GM19328 (cell line): ENCODE results near the gene SOX3.

Source experiments
- ATAC-seq: cut with Tn5 transposase; IDR thresholded peaks from one replicate; pipeline ENCODE4 v1.9.1; 2021; ENCODE audit warnings: mild to moderate bottlenecking, moderate library complexity; ENCODE audit not compliant: unreplicated experiment

SOX3 gene

DNA sequence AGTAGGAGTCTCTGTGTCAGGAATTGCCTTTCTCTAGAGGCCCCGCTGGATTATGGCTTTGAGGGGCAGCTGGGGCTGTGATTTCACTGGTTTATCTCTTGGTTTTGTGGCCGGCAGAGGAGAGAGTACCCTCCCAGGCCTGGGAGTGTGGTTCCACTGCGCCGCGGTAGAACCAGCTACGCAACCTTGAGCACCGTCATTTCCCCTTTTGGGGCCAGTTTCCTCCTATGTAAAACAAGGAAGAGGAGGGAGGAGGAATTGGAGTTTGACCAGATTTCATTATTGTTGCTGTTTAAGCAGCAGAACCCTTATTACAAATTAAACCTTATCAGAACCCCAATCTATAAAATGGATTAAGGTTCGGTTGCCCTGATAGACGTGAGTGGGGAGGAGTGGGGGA lies 4.4 kb downstream of the SOX3 start:
- ATAC-seq = no peak

DNA sequence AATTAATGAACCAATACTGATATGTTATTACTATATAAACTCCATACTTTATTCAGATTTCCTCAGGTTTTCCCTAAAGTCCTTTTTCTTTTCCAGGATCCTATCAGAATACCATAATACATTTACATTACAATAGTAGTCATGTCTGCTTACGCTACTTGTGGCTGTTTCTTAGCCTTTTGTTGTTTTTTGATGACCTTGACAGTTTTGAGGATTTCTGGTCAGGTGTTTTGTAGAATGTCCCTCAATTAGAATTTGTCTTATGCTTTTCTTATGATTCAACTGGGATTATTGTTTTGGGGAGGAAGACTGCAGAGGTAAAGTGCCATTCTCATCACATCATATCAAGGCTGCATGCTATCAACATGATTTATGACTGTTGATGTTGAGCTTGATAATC lies 9.1 kb downstream of the SOX3 start:
- ATAC-seq = no peak

GRCh38 chrX:140492066-140492994 lies 12.5 kb downstream of the SOX3 start:
- no peak for ATAC-seq

- no peak for ATAC-seq
These were observed 24.1 kb downstream of the SOX3 start for GRCh38 chrX:140480765-140481164.

DNA sequence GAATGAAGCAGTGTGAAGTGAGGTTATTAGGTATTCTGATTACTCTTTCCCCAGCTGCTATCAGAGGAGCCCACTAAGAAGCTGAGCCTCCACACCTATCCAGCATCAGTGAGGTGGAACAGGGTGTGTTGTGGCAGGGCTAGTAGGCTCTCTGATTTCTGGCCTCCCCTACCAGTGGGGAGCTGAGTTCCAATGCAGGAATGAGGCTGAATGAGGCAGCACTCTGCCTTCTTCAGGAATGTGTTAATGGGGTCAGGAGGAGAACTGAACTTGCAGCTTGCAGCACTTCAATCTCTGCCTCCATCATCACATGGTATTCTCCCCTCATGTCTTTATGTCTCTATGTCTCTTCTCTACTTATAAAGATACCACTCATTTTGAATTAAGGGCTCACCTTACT lies 26.9 kb downstream of the SOX3 start:
- no peak for ATAC-seq

GRCh38 chrX:140475025-140475424 lies 29.8 kb downstream of the SOX3 start:
- no peak for ATAC-seq

GRCh38 chrX:140467211-140467610 lies 37.7 kb downstream of the SOX3 start:
- no peak for ATAC-seq
